ENCODE measurements around the gene MC1R.

GRCh38 chr16:89887243-89887642 lies 31.4 kb upstream of the MC1R start:
- TF ChIP-seq CTCF (IDR thresholded peaks at IDR 0.05) (no peak), POLR2A (IDR thresholded peaks at IDR 0.05) (no peak), POLR2AphosphoS5 (IDR thresholded peaks at IDR 0.05) (no peak)

Measured in prostate gland (tissue), 2 donors.